Germinal center (tissue), 1 donor: ENCODE data around the gene ARHGEF33.

Experiments
- DNase-seq: peaks from one replicate; pipeline ENCODE4 v3.0.0; 2012; ENCODE audit warnings: mixed read lengths, low spot score

Gene ARHGEF33

DNA sequence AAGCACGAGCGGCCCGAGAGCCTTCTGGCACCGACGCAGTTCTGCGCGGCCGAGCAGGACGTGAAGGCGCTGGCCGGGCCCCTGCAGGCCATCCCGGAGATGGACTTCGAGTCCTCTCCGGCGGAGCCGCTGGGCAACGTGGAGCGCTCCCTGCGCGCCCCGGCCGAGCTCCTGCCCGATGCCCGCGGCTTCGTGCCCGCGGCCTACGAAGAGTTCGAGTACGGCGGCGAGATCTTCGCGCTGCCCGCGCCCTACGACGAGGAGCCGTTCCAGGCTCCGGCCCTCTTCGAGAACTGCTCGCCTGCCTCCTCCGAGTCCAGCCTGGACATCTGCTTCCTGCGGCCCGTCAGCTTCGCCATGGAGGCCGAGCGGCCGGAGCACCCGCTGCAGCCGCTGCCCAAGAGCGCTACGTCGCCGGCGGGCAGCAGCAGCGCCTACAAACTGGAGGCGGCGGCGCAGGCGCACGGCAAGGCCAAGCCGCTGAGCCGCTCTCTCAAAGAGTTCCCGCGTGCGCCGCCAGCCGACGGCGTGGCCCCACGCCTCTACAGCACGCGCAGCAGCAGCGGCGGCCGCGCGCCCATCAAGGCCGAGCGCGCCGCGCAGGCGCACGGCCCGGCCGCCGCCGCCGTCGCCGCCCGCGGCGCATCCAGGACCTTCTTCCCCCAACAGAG lies 70.4 kb downstream of the ARHGEF33 start:
- peak; percentile 87 for DNase-seq

DNA sequence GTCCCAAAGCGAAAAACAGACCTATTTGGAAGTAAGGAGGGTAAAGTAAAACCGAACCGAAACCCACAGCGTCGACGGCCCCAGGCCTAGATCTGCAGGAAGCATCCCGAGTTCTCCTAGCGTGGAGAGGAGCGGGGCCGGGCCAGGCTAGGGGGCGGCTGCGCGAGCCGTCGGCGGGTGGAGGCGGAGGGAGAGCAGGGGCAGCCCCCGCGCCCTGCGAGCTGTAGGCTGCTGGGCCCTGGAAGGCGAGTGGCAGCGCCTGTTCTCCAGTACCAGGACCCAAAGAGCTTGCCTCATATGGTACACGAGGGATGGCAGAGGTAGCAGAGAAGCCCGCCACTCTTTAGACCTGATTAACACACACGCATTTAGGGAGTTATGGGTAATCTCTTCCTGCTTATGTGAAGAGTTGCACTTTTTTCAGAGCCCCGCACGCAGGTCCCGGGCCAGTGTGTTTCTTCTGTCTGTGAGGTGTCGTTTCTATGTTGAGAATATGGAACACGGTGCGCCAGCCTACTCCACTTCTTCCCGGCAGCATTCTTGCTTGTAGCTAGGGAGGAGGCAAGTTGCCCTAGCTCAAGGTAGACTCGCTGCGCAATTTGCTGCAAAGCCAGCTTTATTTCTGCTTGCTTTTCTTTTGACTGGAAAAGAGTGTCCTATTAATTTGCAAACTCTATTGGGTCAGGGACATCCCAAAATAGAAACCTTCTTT lies 71.1 kb downstream of the ARHGEF33 start:
- no peak for DNase-seq

DNA sequence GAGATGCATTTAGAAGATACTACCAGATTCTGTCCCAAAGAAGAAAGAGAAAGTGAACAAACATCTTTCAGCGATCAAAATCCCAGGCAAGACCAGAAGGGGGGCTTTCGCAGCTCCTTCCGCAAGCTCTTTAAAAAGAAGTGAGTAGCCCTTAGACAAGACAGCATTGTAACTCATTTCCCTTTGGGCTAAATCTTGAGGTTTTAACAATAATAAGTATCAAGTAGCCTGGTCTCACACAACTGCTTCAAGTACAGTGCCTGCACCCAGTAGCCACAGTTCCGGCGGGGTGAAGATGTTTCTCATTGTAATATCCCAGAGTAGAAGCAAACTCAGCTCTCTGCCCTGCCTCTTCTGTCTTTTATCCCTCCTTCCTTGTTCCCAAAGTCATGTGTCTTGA lies 76.3 kb downstream of the ARHGEF33 start:
- DNase-seq = no peak

DNA sequence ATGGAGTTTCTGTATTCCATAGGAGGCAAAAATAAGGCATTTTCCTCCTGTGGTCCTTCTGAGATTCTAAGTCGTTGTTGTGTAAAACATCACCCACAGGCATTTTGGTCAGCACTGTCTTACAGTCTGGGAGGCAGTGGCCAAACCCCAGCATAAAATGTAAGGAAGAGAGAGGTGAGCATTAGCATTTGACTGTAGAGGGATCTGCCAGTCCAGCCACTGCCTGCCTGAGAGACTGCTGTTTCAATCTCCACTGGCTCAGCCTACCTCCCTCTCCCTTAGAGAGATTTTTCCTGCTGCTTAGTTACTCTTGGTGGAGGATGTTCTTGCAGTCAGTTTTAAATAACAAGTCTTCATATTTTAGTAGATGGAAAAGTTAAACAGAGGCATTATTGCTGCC lies 77.0 kb downstream of the ARHGEF33 start:
- no peak for DNase-seq

DNA sequence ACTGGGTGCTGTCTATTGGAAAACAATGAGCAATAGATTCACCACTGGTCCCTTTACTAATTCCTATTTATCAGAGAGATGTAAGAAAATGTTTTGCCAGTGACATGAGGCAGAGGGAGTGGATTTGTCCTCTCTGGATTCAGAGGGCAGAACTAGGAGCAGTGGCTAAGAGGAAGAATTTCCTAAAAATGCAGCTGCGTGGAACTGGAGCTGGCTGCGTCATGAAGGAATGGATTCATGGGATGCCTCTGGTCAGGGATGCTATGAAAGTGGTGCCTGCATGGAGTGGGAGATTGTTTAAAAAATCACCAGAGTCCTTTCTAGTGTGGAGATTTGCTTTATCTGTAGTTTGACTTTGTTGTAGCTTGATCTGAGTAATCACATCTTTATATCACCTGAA lies 78.3 kb downstream of the ARHGEF33 start:
- no peak for DNase-seq

DNA sequence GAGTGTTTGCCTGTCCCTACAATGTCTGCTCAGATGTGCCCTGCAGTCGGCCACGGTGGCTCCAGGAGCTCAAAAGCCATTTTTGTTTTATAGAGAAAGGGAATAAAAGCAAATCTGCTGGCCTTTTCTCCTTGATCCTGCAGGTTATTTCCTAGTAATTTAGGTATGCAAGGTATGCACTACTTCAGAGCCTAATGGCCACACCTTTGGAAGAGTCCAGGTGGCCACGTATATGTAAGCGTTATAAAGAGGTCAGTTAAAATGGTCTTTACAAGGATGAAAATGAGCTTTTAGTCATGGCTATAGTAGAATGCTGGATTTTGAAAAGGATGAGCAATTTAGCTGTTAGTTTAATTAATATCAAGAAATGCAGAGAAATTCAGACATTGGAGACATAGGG lies 81.7 kb downstream of the ARHGEF33 start:
- DNase-seq = no peak

DNA sequence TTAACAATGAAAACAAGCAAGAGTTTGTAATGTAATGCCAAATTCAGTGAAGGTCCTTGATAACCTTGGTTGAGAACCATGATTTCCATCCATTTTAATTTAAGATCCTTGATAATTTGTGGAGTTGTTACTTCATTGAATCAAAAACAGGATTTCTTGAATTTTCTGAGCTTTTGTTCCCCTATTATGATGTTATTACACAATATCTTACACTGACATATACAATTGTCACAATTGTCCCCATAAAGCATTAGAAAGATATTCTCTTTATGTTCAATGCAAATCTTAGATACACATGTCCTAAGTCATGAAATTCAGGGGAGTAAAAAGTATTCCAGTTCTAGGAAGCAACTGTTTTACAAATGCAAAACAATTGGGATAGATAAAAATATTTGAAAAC lies 83.6 kb downstream of the ARHGEF33 start:
- DNase-seq = no peak

DNA sequence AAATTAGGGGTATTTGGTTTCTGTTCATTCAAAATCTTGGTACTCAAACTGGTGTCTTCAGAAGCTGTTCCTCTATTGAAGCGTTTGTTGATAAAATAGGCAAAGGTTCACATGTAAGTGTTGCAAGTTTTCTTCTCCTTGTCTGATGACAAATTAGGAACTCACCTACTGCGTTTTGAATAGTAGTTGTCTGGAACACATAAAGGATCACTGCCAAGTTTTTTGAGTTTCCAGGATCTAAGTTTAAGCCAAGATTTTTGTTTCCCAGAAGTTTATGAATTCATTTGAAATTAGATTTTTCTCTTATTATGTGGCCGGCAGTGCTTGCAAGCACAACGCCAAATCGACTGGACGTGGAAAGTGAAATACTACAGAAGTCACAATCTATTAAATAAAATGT lies 85.4 kb downstream of the ARHGEF33 start:
- DNase-seq = no peak

DNA sequence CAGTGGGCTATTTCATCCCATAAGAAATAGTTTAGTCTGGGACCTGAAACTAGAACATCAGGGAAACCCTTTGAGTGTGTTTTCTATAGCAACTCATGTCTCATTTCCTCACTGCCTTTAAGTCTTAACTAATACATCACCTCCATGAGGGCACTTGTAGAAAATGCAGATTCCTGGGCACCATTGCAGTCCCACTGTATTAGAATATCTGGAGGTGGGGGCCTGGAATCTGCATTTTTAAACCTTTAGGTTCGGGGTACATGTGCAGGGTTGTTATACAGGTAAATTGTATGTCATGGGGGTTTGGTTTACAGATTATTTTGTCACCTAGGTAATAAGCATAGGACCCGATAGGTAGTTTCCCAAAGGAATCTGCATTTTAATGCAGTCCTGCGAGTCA lies 87.4 kb downstream of the ARHGEF33 start:
- no peak for DNase-seq

DNA sequence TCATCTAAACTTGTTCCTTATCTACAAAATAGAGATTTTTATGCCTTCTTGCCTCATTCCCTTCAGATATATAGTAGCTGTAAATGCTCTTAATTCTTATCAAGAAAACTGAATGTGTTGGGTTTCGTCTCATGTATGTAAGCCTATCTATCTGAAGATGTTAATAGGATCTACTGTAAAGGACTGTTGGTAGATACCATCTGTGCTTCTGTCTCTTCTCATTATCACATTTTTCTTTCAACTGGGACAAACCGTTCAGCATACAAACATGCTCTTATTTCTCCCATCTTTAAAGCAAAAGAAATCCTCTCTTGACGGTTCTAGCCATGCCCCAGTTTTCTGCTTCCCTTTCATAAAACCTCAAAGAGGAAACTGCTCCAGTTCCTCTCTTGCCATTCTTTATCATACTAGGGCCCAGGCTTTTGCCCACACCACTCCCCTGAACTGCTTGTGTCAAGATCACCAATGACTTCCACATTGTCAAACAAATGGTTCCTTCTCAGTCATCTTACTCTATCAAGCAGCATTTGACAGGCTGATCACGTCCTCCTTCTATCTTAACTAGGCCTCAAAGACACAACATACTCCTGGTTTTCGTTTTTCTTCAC lies 88.7 kb downstream of the ARHGEF33 start:
- no peak for DNase-seq

DNA sequence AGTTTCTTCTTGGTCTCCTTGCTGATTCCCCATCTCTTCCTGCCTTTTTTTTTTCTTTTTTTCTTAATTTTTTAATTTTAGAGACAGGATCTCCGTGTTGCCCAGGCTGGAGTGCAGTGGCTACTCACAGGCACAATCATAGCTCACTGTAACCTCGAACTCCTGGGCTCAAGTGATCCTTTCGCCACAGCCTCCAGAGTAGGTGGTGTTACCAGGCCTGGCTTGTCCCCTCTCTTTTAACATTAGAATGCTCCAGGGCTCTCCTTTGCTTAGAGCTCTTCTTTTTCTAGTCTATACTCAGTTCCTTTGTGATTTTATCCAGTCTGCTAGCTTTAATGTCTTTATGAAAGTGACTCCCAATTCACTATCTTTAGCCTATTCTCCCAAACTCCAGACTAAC lies 89.2 kb downstream of the ARHGEF33 start:
- DNase-seq = no peak

DNA sequence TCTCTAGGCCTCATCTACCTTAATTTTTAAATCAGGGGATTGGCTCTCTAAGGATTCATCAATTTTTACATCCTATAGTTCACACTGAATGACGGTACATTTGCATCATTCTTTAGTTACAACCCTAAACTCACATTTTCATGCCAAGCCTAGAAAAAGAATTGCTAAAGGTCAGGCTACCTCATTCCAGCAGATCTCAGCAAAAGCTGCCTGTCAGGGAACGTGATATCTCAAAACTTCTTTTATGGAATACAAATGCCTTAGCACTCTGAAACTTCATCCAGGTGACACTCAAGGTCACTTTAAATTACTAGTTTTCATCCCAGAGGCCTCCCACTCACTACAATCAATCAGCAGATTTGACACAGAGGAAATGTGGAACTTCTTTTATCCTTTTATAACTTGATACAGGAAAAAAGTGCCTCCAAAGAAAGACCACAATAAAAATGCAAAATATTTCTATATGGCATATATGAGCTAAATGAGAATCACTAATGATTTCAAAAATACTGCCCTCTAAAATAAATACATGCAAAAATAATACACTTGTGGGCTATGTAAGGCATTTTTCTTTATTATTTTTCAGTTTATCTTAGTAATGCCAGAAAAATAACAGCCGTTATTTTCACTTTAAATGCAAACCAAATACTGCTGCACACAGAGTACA lies 91.5 kb downstream of the ARHGEF33 start:
- DNase-seq = no peak

DNA sequence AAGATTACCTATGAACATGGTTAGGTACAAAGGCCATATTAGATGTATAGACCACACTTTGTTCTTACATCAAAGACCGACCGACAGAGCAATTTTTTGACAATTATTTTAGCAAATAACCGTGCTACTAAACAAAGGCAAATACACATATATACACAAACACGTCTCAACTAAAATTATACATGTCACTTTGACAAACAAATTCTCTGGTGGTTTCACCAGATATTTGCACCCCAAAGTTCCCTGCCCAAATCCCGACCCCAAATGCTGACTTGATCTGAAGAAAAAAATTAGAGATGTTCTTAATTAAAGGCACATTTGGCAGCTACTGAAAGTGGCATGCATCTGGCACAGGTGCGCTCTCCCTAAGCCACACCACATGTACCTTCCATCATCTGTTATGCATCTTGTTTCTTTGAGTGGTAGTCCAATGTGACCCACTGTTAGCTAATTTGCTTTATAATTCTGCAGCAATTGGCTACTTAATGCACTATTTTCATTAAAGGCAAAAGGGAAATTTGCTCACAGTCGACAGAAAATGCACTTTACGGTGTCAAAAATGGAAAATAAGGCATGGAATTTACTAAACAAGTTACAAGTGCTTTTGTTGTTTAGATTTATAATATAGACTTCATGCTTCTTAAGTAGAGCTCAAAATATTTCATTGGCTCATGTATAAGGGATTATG lies 92.1 kb downstream of the ARHGEF33 start:
- DNase-seq = no peak

DNA sequence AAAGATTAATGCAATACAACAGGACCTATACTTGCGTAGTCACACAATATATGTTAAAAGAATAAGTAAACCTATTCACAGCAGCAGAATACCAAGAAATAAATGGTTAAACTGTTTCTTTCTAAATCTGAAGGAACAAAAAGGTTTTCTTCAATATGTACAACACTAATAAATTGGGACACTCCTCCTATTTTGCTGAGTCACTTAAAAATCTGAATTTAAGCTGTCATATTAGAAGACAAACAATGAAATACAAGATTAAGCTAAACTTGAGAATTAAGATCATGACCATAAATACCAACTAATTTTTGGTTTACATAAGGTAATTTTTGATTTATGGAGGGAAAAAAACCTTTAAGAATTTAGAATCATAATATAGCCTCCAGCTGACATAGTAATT lies 92.8 kb downstream of the ARHGEF33 start:
- no peak for DNase-seq

DNA sequence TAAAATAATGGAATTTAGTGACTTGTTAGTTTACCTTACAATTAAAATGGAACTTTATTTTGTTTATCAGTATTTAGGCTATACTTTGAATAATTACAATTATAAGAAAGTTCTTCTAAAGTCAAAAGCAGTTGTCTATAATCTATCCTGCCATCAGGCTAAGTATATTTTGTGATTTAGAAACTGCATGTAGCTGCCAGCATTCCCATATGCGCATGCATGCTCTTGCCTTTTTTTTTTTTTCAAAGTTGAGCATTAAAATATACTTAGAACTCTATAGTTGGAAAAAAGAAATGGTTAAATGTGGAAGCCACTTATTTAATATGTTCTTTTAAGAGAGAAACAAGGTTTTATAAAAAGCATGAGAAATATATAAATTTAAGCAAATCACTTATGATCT lies 99.0 kb downstream of the ARHGEF33 start:
- no peak for DNase-seq

DNA sequence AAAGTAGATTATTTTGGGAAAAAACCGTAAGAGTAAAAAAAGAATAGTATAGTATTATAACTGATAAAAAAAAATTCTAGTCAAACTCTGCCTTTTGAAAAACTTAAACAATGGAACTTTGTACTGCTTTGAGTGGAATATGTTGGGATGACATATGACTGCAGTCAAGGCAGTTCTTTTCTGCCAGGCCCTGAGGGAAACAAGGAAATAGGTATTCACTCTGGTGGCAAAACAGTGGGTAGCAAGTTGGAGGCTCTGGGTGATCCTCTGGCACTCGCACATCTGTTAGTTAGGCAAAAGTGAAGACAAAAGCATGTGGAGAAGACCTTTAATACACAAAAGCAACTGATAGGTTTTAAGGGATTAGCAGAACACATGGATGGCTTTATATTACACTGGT lies 102.2 kb downstream of the ARHGEF33 start:
- no peak for DNase-seq

DNA sequence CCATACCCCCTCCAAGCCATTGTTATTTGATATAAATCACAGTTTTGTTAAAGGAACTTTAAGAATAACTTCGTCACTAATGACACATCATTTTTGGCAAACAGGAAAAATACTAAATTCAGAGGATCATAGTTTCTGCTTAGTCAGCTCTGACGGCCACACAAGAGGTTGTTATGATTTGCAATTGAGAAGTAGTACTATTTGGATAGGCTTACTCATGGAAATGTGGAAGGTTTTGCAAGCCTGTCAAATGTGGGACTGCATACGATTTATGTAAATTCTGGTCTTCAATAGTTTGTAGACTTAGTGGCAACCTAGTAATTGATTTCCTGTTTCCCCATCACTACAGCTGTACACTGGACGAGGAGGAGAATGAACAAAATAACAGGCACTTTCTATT lies 108.1 kb downstream of the ARHGEF33 start:
- no peak for DNase-seq

DNA sequence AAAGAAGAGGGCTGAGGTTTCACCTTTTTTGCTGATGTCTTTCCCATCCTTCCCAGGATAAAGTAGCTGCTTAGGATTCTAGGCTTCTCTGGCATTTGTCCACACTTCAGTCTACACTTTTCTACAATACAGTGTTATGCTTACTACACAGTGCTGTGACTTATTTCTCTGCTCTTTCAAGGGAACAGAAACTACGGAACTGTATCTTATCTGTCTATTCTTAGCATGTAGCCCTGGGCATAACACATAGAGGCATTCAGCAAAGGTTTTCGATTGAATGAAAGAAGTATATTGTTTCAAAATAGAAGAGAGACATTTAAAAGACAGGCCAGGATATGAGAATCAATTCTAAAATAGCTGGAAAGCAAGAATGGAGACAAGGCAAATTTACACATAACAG lies 110.9 kb downstream of the ARHGEF33 start:
- DNase-seq = no peak

DNA sequence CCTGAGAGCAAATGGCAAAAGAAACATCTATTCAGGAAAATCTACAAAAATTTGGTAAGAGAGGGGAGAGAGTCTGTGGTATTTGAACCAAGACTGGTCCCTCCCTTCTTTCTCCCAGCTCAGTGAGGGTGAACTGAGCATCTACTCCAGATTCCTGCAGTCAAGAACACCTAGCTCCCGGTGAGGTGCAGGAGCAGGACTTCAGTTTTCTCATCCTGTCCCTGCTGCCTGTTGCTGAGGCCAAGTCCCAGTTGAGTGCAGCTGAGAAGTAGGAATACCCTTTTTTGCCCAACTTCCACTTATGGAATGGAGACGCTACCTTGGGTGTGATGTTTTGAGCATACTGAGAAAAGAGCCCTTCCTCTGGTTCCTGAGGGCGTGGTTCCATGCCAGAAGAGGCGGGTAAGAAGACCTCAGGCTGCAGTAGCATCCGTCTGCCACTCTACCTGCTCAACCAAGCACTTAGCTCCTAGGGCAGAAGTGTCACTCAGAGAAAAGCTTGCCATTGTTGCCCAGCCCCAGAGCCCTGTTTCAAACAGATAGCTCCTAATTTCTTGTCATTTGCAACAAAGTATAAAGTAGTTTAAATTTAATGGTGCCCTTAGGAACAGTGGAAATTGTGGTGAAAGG lies 118.3 kb downstream of the ARHGEF33 start:
- DNase-seq = no peak

DNA sequence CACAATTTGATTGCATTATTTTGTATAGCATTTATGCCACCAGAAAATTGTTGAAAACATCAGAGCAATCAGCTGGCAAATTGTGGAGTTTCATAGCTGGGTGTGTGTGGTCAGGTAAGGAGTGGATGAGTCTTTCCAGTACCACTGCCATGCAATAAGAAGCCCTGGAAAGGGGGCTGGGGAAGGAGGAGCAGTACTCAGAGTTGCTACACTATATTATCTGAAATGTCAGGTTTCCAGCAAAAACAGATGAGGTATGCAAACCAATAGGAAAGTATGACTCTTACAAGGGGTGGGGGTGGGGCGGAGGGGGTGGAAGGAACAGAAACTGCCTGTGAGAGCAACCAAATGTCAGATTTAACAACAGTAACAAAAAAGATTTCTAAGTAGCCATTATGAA lies 119.0 kb downstream of the ARHGEF33 start:
- DNase-seq = no peak

DNA sequence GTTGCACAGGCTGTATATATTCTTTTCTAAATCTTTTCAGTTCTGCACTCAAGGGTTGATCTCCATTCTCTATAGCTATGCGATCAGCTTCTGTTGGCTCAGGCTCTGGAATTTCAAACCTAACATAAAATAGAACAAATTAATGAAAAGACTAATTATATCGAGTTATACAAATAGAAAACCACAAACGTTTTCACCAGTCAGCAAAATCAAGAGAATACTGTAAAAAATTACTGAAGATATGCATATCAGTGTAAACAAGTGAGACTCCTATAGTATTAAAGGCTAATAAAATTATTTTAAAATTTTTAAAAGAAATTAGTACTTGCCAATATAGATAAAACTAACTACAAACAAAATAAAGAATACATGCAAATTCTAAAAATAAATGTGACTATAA lies 124.2 kb downstream of the ARHGEF33 start:
- no peak for DNase-seq

DNA sequence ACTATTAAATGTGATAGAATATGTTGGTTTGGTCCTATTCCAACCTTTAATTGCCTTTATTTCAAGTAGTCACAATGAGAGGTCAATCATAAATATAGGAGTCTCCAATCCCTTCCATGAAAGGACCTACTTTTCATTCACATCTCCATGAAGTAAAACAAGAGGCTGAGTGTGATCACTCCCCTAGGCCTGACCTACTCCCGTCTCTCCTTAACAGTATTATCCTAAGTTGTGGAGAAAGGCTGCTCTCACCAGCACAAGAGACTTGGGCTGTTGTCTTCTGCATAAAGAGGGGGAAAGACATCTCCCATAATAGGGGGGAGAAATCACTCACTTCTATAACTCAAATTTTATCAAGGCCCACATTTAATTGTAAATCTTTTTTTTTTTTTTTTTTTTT lies 125.7 kb downstream of the ARHGEF33 start:
- no peak for DNase-seq
